ENCODE results near the gene L3MBTL4. TPM values are rescaled to one million over a fixed set of nuclear protein-coding genes. Genes with fewer than 3 reads are reported as not detected.

Gene L3MBTL4
- total and polyA plus RNA-seq, 4 donors = 2.3 to 15.0 (median 5.0) TPM

DNA sequence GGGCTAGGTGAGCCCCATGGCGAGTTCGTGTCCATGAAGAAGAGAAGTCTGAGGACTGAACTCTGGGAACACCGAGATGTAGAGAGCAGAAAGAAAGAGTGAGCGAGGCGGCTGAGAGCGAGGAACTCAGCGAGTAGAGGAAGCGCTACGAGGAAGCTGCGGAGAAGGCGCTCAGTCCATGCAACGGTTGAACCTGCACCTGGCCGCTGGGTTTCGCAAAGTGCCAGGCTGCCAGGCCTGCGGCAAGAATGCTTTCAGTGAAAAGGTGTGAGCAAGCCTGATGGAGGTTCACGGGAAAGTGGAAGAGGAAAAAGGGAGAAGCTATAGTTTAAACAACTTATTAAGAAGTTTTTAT is 268.4 kb downstream of the L3MBTL4 start:
- peaks cover 0 to 5% (median 0%) of the 10 kb centered on the region in 4 donors for H3K36me3 ChIP-seq (ENCODE audit: control insufficient read depth in 4 of 4, insufficient read depth in 3 of 4, low read depth in 1 of 4, low read length in 3 of 4)
- no peaks in the 10 kb centered on the region for H3K9me3 ChIP-seq (ENCODE audit: control insufficient read depth in 4 of 4, low read length in 3 of 4)
- no peak for DNase-seq (ENCODE audit: low spot score)
- H3K9ac ChIP-seq (ENCODE audit: low read depth in 1 of 2, low read length in 2 of 2) = no peak overlapping the region
- TF ChIP-seq FOXA2 (IDR thresholded peaks at IDR 0.05) (no peak), EGR1 (IDR thresholded peaks at IDR 0.05; ENCODE audit: low read depth in 2 of 2) (no peak), RAD21 (IDR thresholded peaks at IDR 0.05) (no peak), SP1 (IDR thresholded peaks at IDR 0.05) (no peak), YY1 (IDR thresholded peaks at IDR 0.05) (no peak)
- TF ChIP-seq, protein P1, sequence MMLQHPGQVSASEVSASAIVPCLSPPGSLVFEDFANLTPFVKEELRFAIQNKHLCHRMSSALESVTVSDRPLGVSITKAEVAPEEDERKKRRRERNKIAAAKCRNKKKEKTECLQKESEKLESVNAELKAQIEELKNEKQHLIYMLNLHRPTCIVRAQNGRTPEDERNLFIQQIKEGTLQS (IDR thresholded peaks at IDR 0.05) = no peak
- TF ChIP-seq, protein P2, sequence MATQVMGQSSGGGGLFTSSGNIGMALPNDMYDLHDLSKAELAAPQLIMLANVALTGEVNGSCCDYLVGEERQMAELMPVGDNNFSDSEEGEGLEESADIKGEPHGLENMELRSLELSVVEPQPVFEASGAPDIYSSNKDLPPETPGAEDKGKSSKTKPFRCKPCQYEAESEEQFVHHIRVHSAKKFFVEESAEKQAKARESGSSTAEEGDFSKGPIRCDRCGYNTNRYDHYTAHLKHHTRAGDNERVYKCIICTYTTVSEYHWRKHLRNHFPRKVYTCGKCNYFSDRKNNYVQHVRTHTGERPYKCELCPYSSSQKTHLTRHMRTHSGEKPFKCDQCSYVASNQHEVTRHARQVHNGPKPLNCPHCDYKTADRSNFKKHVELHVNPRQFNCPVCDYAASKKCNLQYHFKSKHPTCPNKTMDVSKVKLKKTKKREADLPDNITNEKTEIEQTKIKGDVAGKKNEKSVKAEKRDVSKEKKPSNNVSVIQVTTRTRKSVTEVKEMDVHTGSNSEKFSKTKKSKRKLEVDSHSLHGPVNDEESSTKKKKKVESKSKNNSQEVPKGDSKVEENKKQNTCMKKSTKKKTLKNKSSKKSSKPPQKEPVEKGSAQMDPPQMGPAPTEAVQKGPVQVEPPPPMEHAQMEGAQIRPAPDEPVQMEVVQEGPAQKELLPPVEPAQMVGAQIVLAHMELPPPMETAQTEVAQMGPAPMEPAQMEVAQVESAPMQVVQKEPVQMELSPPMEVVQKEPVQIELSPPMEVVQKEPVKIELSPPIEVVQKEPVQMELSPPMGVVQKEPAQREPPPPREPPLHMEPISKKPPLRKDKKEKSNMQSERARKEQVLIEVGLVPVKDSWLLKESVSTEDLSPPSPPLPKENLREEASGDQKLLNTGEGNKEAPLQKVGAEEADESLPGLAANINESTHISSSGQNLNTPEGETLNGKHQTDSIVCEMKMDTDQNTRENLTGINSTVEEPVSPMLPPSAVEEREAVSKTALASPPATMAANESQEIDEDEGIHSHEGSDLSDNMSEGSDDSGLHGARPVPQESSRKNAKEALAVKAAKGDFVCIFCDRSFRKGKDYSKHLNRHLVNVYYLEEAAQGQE (IDR thresholded peaks at IDR 0.05) = no peak
- TF ChIP-seq, protein P3, sequence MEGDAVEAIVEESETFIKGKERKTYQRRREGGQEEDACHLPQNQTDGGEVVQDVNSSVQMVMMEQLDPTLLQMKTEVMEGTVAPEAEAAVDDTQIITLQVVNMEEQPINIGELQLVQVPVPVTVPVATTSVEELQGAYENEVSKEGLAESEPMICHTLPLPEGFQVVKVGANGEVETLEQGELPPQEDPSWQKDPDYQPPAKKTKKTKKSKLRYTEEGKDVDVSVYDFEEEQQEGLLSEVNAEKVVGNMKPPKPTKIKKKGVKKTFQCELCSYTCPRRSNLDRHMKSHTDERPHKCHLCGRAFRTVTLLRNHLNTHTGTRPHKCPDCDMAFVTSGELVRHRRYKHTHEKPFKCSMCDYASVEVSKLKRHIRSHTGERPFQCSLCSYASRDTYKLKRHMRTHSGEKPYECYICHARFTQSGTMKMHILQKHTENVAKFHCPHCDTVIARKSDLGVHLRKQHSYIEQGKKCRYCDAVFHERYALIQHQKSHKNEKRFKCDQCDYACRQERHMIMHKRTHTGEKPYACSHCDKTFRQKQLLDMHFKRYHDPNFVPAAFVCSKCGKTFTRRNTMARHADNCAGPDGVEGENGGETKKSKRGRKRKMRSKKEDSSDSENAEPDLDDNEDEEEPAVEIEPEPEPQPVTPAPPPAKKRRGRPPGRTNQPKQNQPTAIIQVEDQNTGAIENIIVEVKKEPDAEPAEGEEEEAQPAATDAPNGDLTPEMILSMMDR (IDR thresholded peaks at IDR 0.05; ENCODE audit: low read depth, low read length, missing input control) = no peak
- H3K4me3 ChIP-seq (ENCODE audit: low read depth in 1 of 3, low read length in 3 of 3) = no peak overlapping the region
- 95% methylated on average over 16 of the region's 16 CpGs for WGBS
- no peaks in the 10 kb centered on the region for H3K27me3 ChIP-seq (ENCODE audit: control insufficient read depth in 4 of 4, insufficient read depth in 4 of 4, low read length in 3 of 4)
- no peak overlapping the region for H3K27ac ChIP-seq (ENCODE audit: low read depth in 1 of 2, low read length in 2 of 2)
- H3K4me1 ChIP-seq (ENCODE audit: control insufficient read depth in 4 of 4, insufficient read depth in 4 of 4, low read length in 3 of 4) = no peaks in the 10 kb centered on the region

DNA sequence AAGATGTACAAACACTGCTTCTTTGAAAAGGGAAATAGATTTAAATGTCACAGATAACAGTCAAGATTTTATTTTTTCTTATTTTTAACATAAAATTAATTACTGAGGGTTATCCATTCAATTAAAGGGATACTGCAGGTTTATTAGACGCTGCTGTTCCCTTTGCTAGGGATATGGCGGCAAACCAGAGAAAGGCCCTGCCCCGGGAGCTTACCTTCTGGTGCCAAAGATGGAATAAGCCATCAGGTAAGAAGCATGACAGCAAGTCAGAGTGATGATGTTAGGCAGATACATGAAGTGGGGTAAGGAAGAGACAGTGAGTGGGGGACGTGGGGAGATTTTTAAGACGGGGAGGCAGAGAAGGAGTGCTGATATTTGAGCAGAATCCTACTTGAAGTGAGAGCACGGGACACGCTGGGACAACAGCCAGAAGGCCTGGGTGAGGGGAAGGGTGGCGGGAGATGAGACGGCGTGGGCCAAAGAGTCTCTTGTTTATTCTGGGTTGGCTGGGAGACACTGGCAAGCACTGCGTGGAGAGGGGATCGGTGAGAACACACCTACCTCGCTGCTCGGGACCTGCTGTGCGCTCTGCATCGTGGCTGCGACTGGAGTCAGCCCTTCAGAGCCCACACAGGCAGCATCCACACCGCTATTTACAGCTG is 268.9 kb downstream of the L3MBTL4 start:
- Histone ChIP-seq H3K4me3 (ENCODE audit: low read depth in 1 of 3, low read length in 3 of 3) (no peak overlapping the region), H3K9me3 (ENCODE audit: control insufficient read depth in 4 of 4, low read length in 3 of 4) (no peaks in the 10 kb centered on the region), H3K4me1 (ENCODE audit: control insufficient read depth in 4 of 4, insufficient read depth in 4 of 4, low read length in 3 of 4) (no peaks in the 10 kb centered on the region), H3K36me3 (ENCODE audit: control insufficient read depth in 4 of 4, insufficient read depth in 3 of 4, low read depth in 1 of 4, low read length in 3 of 4) (peaks cover 0 to 5% (median 0%) of the 10 kb centered on the region in 4 donors), H3K27me3 (ENCODE audit: control insufficient read depth in 4 of 4, insufficient read depth in 4 of 4, low read length in 3 of 4) (no peaks in the 10 kb centered on the region), H3K9ac (ENCODE audit: low read depth in 1 of 2, low read length in 2 of 2) (no peak overlapping the region), H3K27ac (ENCODE audit: low read depth in 1 of 2, low read length in 2 of 2) (no peak overlapping the region)
- no peak for TF ChIP-seq NR2F2 (IDR thresholded peaks at IDR 0.05)
- TF ChIP-seq, protein P4, sequence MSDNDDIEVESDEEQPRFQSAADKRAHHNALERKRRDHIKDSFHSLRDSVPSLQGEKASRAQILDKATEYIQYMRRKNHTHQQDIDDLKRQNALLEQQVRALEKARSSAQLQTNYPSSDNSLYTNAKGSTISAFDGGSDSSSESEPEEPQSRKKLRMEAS (IDR thresholded peaks at IDR 0.05) = no peak
- TF ChIP-seq FOXA1 (IDR thresholded peaks at IDR 0.05) = no peak
- TF ChIP-seq, protein P3 (IDR thresholded peaks at IDR 0.05; ENCODE audit: low read depth, low read length, missing input control) = no peak
- no peak for TF ChIP-seq HNF4A (conservative IDR thresholded peaks at IDR 0.05)
- TF ChIP-seq JUND (IDR thresholded peaks at IDR 0.05) = no peak
- TF ChIP-seq, protein P5, sequence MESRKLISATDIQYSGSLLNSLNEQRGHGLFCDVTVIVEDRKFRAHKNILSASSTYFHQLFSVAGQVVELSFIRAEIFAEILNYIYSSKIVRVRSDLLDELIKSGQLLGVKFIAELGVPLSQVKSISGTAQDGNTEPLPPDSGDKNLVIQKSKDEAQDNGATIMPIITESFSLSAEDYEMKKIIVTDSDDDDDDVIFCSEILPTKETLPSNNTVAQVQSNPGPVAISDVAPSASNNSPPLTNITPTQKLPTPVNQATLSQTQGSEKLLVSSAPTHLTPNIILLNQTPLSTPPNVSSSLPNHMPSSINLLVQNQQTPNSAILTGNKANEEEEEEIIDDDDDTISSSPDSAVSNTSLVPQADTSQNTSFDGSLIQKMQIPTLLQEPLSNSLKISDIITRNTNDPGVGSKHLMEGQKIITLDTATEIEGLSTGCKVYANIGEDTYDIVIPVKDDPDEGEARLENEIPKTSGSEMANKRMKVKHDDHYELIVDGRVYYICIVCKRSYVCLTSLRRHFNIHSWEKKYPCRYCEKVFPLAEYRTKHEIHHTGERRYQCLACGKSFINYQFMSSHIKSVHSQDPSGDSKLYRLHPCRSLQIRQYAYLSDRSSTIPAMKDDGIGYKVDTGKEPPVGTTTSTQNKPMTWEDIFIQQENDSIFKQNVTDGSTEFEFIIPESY (IDR thresholded peaks at IDR 0.05) = no peak
- no peak for DNase-seq (ENCODE audit: low spot score)
- WGBS = 94% methylated on average over 18 of the region's 18 CpGs

Measured in liver (tissue), 9 donors.